Adrenal gland (tissue), 12 donors: ENCODE measurements around the gene PLA2R1. TPM values are rescaled to one million over a fixed set of nuclear protein-coding genes. Genes with fewer than 3 reads are reported as not detected.

Experiments
- DNase-seq, 7 donors: peaks; one replicate each; pipeline ENCODE4 v3.0.0-alpha.2; 2019 to 2020
- H3K27ac ChIP-seq, 5 donors: fragments of 200-600 bp; sonication (generic) in 4 of 5; 1 replicate in 3 of 5; 2 replicates in 2 of 5; pipeline versions ENCODE4 v1.5.1 to v1.8.0; 2016 to 2020; ENCODE audit warnings: mild to moderate bottlenecking in 1 of 5
- H3K27me3 ChIP-seq: fragments of 200-600 bp; 2 replicates; pipeline ENCODE4 v1.8.0; 2021
- H3K36me3 ChIP-seq, 2 donors: fragments of 200-600 bp; replicated peaks in 1 of 2; 1 replicate in 1 of 2; 2 replicates in 1 of 2; pipeline versions ENCODE4 v1.5.1 to v1.8.0; 2018 to 2022
- H3K4me1 ChIP-seq, 2 donors: fragments of 200-600 bp; replicated peaks in 1 of 2; 1 replicate in 1 of 2; 2 replicates in 1 of 2; pipeline versions ENCODE4 v1.5.1 to v1.8.0; 2018 to 2021
- H3K4me3 ChIP-seq, 4 donors: fragments of 200-600 bp; sonication (generic) in 3 of 4; one replicate each; pipeline ENCODE4 v1.5.1; 2016 to 2018
- H3K9me3 ChIP-seq, 3 donors: fragments of 200-600 bp; sonication (generic) in 1 of 3; replicated peaks in 1 of 3; 1 replicate in 2 of 3; 2 replicates in 1 of 3; pipeline versions ENCODE4 v1.5.1 to v1.8.0; 2016 to 2021
- CTCF ChIP-seq, 6 experiments: fragments of 450-650 bp in 4 of 6; fragments of 200-600 bp in 2 of 6; sonication (generic) in 1 of 6; IDR thresholded peaks; 1 replicate in 5 of 6; 2 replicates in 1 of 6; pipeline versions ENCODE4 v1.5.1 to v1.8.0; 2016 to 2021; ENCODE audit warnings: antibody characterized with exemption in 6 of 6, mild to moderate bottlenecking in 2 of 6, moderate library complexity in 1 of 6
- POLR2A ChIP-seq, 2 donors: fragments of 450-650 bp; IDR thresholded peaks; one replicate each; pipeline ENCODE4 v1.6.1; 2017; ENCODE audit warnings: antibody characterized with exemption in 2 of 2, mild to moderate bottlenecking in 2 of 2, moderate library complexity in 1 of 2
- WGBS, 4 donors: extraction: QIAGEN DNeasy Blood & Tissue Kit in 2 of 4; methylation state at CpG; one replicate each; pipeline versions ENCODE4 v1.1.5 to v1.1.7; 2013 to 2017; 5-methylcytosine and 5-hydroxymethylcytosine counted together
- intact Hi-C, 2 donors: fragments of 100-400 bp; cut with DNase I; formaldehyde crosslinking; loops; one replicate each; pipeline versions ENCODE4 v1.14.1 to v1.15.0; 2022 to 2023
- polyA plus RNA-seq, 3 donors: library from polyadenylated mRNA; stranded (reverse); fragments of 200-250 nt in 2 of 3; fragments of 350-450 nt in 1 of 3; fragmentation: Illumina TruSeq in 1 of 3; extraction: RNeasy Lipid Tissue Mini Kit (QIAGEN cat#74804) in 1 of 3; gene quantifications; one replicate each; pipeline ENCODE4 v1.2.3, GENCODE V29; 2013 to 2014
- total RNA-seq, 9 donors: library from RNA; depleted of rRNA in 4 of 9; stranded (reverse); fragments of >200 nt in 4 of 9; fragments of 120-200 nt in 1 of 9; fragmentation: NEBNext Ultra II Directional in 1 of 9; extraction: Animal tissue kit (Norgen Biotek cat#: 25700) in 1 of 9; gene quantifications; one replicate each; pipeline versions ENCODE4 v1.1.0 to v1.2.4, GENCODE V29; 2013 to 2023
- donor health status: healthy with polysubstance abuse.
- donor health status: Bipolar disorder and iron deficiency.
- donor health status: DM: yes; HTN: yes; CAD: no.
- donor health status: DM: no; HTN: no; CAD: no.
- donor health status: DM: no; HTN: no; CAD: no.
- donor health status: DM: yes; HTN: yes; CAD: no.

PLA2R1 gene
- total and polyA plus RNA-seq, 12 donors: 2.9 to 11.6 (median 7.1) TPM

GRCh38 chr2:160085662-160086061 lies 23.2 kb upstream of the PLA2R1 start:
- no peak for TF ChIP-seq POLR2A (IDR thresholded peaks at IDR 0.05)
- no peak for TF ChIP-seq CTCF (IDR thresholded peaks at IDR 0.05)
- intact Hi-C loops: no loop called here
- H3K4me3 ChIP-seq: no peak overlapping the region
- no peaks in the 10 kb centered on the region for H3K27me3 ChIP-seq
- peaks cover 0 to 31% (median 0%) of the 10 kb centered on the region in 3 donors for H3K9me3 ChIP-seq
- no peaks in the 10 kb centered on the region for H3K4me1 ChIP-seq
- no peak overlapping the region for H3K27ac ChIP-seq
- no peak for DNase-seq
- WGBS, 4 donors: 85 to 92% (median 89%) methylated on average over 3 of the region's 3 CpGs
- H3K36me3 ChIP-seq: no peaks in the 10 kb centered on the region

- Histone ChIP-seq H3K27me3 (no peaks in the 10 kb centered on the region), H3K4me1 (no peaks in the 10 kb centered on the region), H3K27ac (no peak overlapping the region), H3K36me3 (no peaks in the 10 kb centered on the region), H3K9me3 (no peaks in the 10 kb centered on the region), H3K4me3 (no peak overlapping the region)
- no peak for DNase-seq
- TF ChIP-seq POLR2A (IDR thresholded peaks at IDR 0.05) (no peak), CTCF (IDR thresholded peaks at IDR 0.05) (no peak)
- 78 to 87% (median 81%) methylated on average over 4 of the region's 4 CpGs for WGBS, 4 donors
- intact Hi-C loops: no loop called here
Observed at GRCh38 chr2:160077912-160078810, 15.7 kb upstream of the PLA2R1 start.

- Histone ChIP-seq H3K27ac (no peak overlapping the region), H3K36me3 (no peaks in the 10 kb centered on the region), H3K27me3 (no peaks in the 10 kb centered on the region), H3K9me3 (no peaks in the 10 kb centered on the region), H3K4me3 (no peak overlapping the region), H3K4me1 (no peaks in the 10 kb centered on the region)
- DNase-seq: no peak
- 62 to 69% (median 64%) methylated on average over 4 of the region's 4 CpGs for WGBS, 4 donors
- TF ChIP-seq POLR2A (IDR thresholded peaks at IDR 0.05): no peak
- intact Hi-C loops: no loop called here
Observed at GRCh38 chr2:160076914-160077313, 14.5 kb upstream of the PLA2R1 start.

GRCh38 chr2:160076241-160076640 lies 13.8 kb upstream of the PLA2R1 start:
- Histone ChIP-seq H3K9me3 (no peaks in the 10 kb centered on the region), H3K4me1 (no peaks in the 10 kb centered on the region), H3K4me3 (no peak overlapping the region), H3K27me3 (no peaks in the 10 kb centered on the region), H3K27ac (no peak overlapping the region), H3K36me3 (no peaks in the 10 kb centered on the region)
- DNase-seq: no peak
- TF ChIP-seq CTCF (IDR thresholded peaks at IDR 0.05): no peak
- TF ChIP-seq POLR2A (IDR thresholded peaks at IDR 0.05): no peak
- WGBS, 4 donors: 69 to 79% (median 71%) methylated on average over 2 of the region's 2 CpGs
- intact Hi-C loops: no loop called here

GRCh38 chr2:160075171-160075570 lies 12.8 kb upstream of the PLA2R1 start:
- DNase-seq: no peak
- intact Hi-C loops: no loop called here
- H3K27ac ChIP-seq: no peak overlapping the region
- no peaks in the 10 kb centered on the region for H3K27me3 ChIP-seq
- WGBS, 4 donors: 68 to 81% (median 76%) methylated on average over 5 of the region's 5 CpGs
- H3K9me3 ChIP-seq: no peaks in the 10 kb centered on the region
- H3K4me1 ChIP-seq: no peaks in the 10 kb centered on the region
- no peak for TF ChIP-seq POLR2A (IDR thresholded peaks at IDR 0.05)
- no peak for TF ChIP-seq CTCF (IDR thresholded peaks at IDR 0.05)
- H3K36me3 ChIP-seq: no peaks in the 10 kb centered on the region
- no peak overlapping the region for H3K4me3 ChIP-seq
